Measurements from ENCODE around the gene TRIB2. TPM values are rescaled to one million over a fixed set of nuclear protein-coding genes. Genes with fewer than 3 reads are reported as not detected.

TRIB2 gene
- total RNA-seq, 1 experiment from 2014 or later, result 70.4 TPM

- Histone ChIP-seq H3K36me3 (replicated peaks; ENCODE audit: control insufficient read depth, insufficient read depth, low read length) (no peaks in the 10 kb centered on the region), H3K4me3 (ENCODE audit: insufficient read depth, low read depth, low read length) (no peak overlapping the region), H3K27me3 (ENCODE audit: control insufficient read depth, insufficient read depth, low read length) (peaks cover 18% of the 10 kb centered on the region)
- DNase-seq, result no peak
Observed at GRCh38 chr2:12778811-12779579, 62.3 kb downstream of the TRIB2 start.

GRCh38 chr2:12781329-12781728 is 64.6 kb downstream of the TRIB2 start:
- no peaks in the 10 kb centered on the region for H3K36me3 ChIP-seq (replicated peaks; ENCODE audit: control insufficient read depth, insufficient read depth, low read length)
- no peak for DNase-seq
- H3K4me3 ChIP-seq (ENCODE audit: insufficient read depth, low read depth, low read length), result no peak overlapping the region
- peaks cover 9% of the 10 kb centered on the region for H3K27me3 ChIP-seq (ENCODE audit: control insufficient read depth, insufficient read depth, low read length)

- H3K27me3 ChIP-seq (ENCODE audit: control insufficient read depth, insufficient read depth, low read length), result no peaks in the 10 kb centered on the region
- no peaks in the 10 kb centered on the region for H3K36me3 ChIP-seq (replicated peaks; ENCODE audit: control insufficient read depth, insufficient read depth, low read length)
- DNase-seq, result no peak
- no peak overlapping the region for H3K4me3 ChIP-seq (ENCODE audit: insufficient read depth, low read depth, low read length)
Observed at GRCh38 chr2:12787891-12788801, 71.4 kb downstream of the TRIB2 start.

- H3K36me3 ChIP-seq (replicated peaks; ENCODE audit: control insufficient read depth, insufficient read depth, low read length), result no peaks in the 10 kb centered on the region
- H3K27me3 ChIP-seq (ENCODE audit: control insufficient read depth, insufficient read depth, low read length), result no peaks in the 10 kb centered on the region
- no peak overlapping the region for H3K4me3 ChIP-seq (ENCODE audit: insufficient read depth, low read depth, low read length)
- DNase-seq, result no peak
Observed at GRCh38 chr2:12791906-12792305, 75.2 kb downstream of the TRIB2 start.
